Endodermal cell (in vitro differentiated cells): ENCODE results near the gene ZMIZ1. TPM values are rescaled to one million over a fixed set of nuclear protein-coding genes. Genes with fewer than 3 reads are reported as not detected.

Source experiments
- DNase-seq: peaks from one replicate; pipeline ENCODE4 v3.0.0-alpha.2; 2017
- H3K27ac ChIP-seq: 2 replicates; pipeline ENCODE4 v1.5.1; 2013; ENCODE audit warnings: mild to moderate bottlenecking, low read depth, low read length, moderate library complexity
- H3K27me3 ChIP-seq: 2 replicates; pipeline ENCODE4 v1.6.1; 2013; ENCODE audit warnings: mild to moderate bottlenecking, low read length, moderate library complexity; ENCODE audit not compliant: insufficient read depth, control insufficient read depth, poor library complexity, severe bottlenecking
- H3K36me3 ChIP-seq: 2 replicates; pipeline ENCODE4 v1.7.0; 2013; ENCODE audit warnings: mild to moderate bottlenecking, low read length, moderate library complexity; ENCODE audit not compliant: control insufficient read depth, insufficient read depth
- H3K4me1 ChIP-seq: one replicate; pipeline ENCODE4 v1.7.0; 2013; ENCODE audit warnings: low read length; ENCODE audit not compliant: control insufficient read depth, insufficient read depth
- H3K4me3 ChIP-seq: 2 replicates; pipeline ENCODE4 v1.5.1; 2013; ENCODE audit warnings: mild to moderate bottlenecking, low read length, moderate library complexity
- H3K9ac ChIP-seq: 2 replicates; pipeline ENCODE4 v1.6.1; 2013; ENCODE audit warnings: mild to moderate bottlenecking, low read length, moderate library complexity; ENCODE audit not compliant: poor library complexity, severe bottlenecking; ENCODE audit errors: extremely low read depth
- H3K9me3 ChIP-seq: 2 replicates; pipeline ENCODE4 v1.6.1; 2013; ENCODE audit warnings: mild to moderate bottlenecking, low read length, moderate library complexity; ENCODE audit not compliant: control insufficient read depth
- H3K27ac Mint-ChIP-seq: 2 replicates; pipeline ENCODE4 v1.8.0; 2020; ENCODE audit warnings: mixed read lengths
- H3K27me3 Mint-ChIP-seq: 2 replicates; pipeline ENCODE4 v1.8.0; 2021; ENCODE audit warnings: mild to moderate bottlenecking, mixed read lengths; ENCODE audit not compliant: insufficient read depth
- H3K36me3 Mint-ChIP-seq: 2 replicates; pipeline ENCODE4 v1.8.0; 2020; ENCODE audit warnings: low read depth, mixed read lengths
- H3K4me1 Mint-ChIP-seq: 2 replicates; pipeline ENCODE4 v1.8.0; 2020; ENCODE audit warnings: mixed read lengths
- H3K4me3 Mint-ChIP-seq: 2 replicates; pipeline ENCODE4 v1.8.0; 2020; ENCODE audit warnings: mild to moderate bottlenecking, moderate library complexity, mixed read lengths
- H3K9me3 Mint-ChIP-seq: 2 replicates; pipeline ENCODE4 v1.8.0; 2020; ENCODE audit warnings: mild to moderate bottlenecking, mixed read lengths
- CTCF ChIP-seq: fragments of 200-600 bp; sonication (generic); conservative IDR thresholded peaks from 2 replicates; pipeline ENCODE4 v1.5.0; 2021; ENCODE audit warnings: antibody characterized with exemption, mild to moderate bottlenecking
- WGBS, 2 experiments: methylation state at CpG; one replicate each; pipeline versions ENCODE4 v1.1.5 to v1.1.7; 2013; ENCODE audit warnings: missing lambda C conversion rate in 2 of 2, mixed read lengths in 1 of 2; ENCODE audit not compliant: insufficient coverage in 1 of 2, insufficient read length in 1 of 2; 5-methylcytosine and 5-hydroxymethylcytosine counted together
- total RNA-seq, 2 donors: library from RNA; stranded (reverse); fragmentation: NEBNext Ultra II Directional in 1 of 2; extraction: Animal tissue kit (Norgen Biotek cat#: 25700) in 1 of 2; gene quantifications; 2 replicates in 1 of 2; 3 replicates in 1 of 2; pipeline ENCODE4 v1.2.1, GENCODE V29; 2021

ZMIZ1 gene
- total RNA-seq, 2 donors from 2014 or later = 65.3 to 67.5 TPM

- no peak overlapping the region for H3K4me3 Mint-ChIP-seq
- H3K9me3 Mint-ChIP-seq = no peaks in the 10 kb centered on the region
Measured at GRCh38 chr10:79178614-79179163, 109.9 kb downstream of the ZMIZ1 start.

DNA sequence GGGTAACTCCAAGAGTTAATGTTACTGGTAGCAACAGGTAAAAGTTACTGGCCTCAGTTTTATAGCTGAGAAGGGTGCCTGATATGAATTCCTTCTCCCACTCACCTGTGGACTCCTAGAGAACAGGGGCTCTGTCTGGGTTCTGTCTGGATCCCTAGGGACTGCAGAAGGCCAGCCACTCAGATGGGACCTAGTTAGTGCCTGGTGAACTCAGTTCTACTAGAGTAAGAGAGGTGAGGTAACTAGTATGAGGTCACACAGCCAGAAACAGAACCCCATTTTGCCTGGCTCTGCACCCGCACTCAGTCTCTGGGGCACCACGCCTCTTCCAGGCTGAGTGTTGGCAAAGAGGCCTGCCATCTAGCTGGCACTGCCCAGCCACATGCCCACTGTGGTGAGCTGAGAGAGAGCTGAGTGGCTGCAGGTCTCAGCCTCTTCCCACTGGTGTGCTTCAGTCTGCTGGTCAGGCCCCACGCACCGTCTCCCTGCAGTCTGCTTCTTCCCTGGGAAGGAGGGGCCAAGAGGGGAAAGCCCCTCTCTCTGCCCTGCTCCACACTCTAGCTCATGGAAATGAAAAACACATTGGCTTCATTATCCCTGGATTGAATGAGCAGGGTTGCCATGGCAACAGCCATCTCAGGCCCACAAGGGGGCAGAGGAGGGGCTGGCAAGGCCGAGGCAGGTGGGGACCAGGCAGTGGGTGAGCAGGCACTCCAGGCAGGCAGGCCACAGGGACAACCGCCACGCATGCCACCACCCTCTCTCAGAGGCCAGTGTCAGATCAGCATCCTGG is 110.6 kb downstream of the ZMIZ1 start:
- H3K27ac ChIP-seq = peak overlapping the region; percentile 34
- Mint-ChIP-seq H3K27me3 (no peaks in the 10 kb centered on the region), H3K4me1 (peaks cover 22% of the 10 kb centered on the region), H3K36me3 (peaks cover 16% of the 10 kb centered on the region), H3K27ac (peak overlapping the region; percentile 75), H3K9me3 (no peaks in the 10 kb centered on the region), H3K4me3 (no peak overlapping the region)
- H3K4me1 ChIP-seq = peaks cover 12% of the 10 kb centered on the region
- H3K4me3 ChIP-seq = no peak overlapping the region
- WGBS, 2 experiments = 76 to 80% methylated on average over 6 to 7 of the region's 7 CpGs
- peak; percentile 79 for DNase-seq
- H3K36me3 ChIP-seq = peaks cover 19% of the 10 kb centered on the region
- no peaks in the 10 kb centered on the region for H3K9me3 ChIP-seq
- H3K9ac ChIP-seq = no peak overlapping the region
- no peaks in the 10 kb centered on the region for H3K27me3 ChIP-seq
- peak; percentile 45 for TF ChIP-seq CTCF

More at GRCh38 chr10:79178614-79179163, 109.9 kb downstream of the ZMIZ1 start:
- H3K36me3 Mint-ChIP-seq = peaks cover 16% of the 10 kb centered on the region
- Histone ChIP-seq H3K27ac (peak overlapping the region; percentile 34), H3K9me3 (no peaks in the 10 kb centered on the region), H3K9ac (no peak overlapping the region), H3K4me3 (no peak overlapping the region), H3K4me1 (peaks cover 12% of the 10 kb centered on the region), H3K36me3 (peaks cover 19% of the 10 kb centered on the region), H3K27me3 (no peaks in the 10 kb centered on the region)
- peaks cover 22% of the 10 kb centered on the region for H3K4me1 Mint-ChIP-seq
- no peaks in the 10 kb centered on the region for H3K27me3 Mint-ChIP-seq
- WGBS, 2 experiments = 20 to 69% methylated on average over 1 to 6 of the region's 9 CpGs
- peak overlapping the region; percentile 75 for H3K27ac Mint-ChIP-seq
- peak; percentile 75 for DNase-seq
- no peak for TF ChIP-seq CTCF

DNA sequence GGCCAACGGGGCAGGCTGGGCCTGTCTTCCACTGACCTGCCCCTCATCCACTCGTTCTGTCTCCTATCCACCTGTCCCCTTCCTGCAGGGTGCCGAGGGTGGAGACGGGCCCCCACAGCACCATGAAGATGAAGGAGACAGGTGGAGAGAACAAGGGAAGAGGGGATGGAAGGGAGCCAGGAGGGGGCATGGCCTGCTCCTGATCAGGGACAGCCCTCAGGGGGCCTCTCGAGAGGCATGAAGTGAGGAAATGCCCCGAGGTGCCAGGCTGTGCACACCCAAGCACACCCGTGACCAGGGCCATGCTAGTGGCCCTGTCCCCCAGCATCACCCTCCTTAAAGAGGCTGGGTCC is 111.2 kb downstream of the ZMIZ1 start:
- peaks cover 17% of the 10 kb centered on the region for H3K4me1 ChIP-seq
- H3K9ac ChIP-seq = no peak overlapping the region
- no peaks in the 10 kb centered on the region for H3K9me3 Mint-ChIP-seq
- H3K4me1 Mint-ChIP-seq = peaks cover 26% of the 10 kb centered on the region
- no peak for TF ChIP-seq CTCF
- H3K4me3 Mint-ChIP-seq = no peak overlapping the region
- H3K27me3 ChIP-seq = no peaks in the 10 kb centered on the region
- H3K4me3 ChIP-seq = no peak overlapping the region
- H3K27me3 Mint-ChIP-seq = no peaks in the 10 kb centered on the region
- no peak overlapping the region for H3K27ac Mint-ChIP-seq
- 80 to 94% methylated on average over 1 to 7 of the region's 7 CpGs for WGBS, 2 experiments
- H3K36me3 Mint-ChIP-seq = peaks cover 14% of the 10 kb centered on the region
- no peak for DNase-seq
- peaks cover 19% of the 10 kb centered on the region for H3K36me3 ChIP-seq
- no peaks in the 10 kb centered on the region for H3K9me3 ChIP-seq
- no peak overlapping the region for H3K27ac ChIP-seq
